ENCODE measurements around the gene DIDO1.

Gene DIDO1

DNA sequence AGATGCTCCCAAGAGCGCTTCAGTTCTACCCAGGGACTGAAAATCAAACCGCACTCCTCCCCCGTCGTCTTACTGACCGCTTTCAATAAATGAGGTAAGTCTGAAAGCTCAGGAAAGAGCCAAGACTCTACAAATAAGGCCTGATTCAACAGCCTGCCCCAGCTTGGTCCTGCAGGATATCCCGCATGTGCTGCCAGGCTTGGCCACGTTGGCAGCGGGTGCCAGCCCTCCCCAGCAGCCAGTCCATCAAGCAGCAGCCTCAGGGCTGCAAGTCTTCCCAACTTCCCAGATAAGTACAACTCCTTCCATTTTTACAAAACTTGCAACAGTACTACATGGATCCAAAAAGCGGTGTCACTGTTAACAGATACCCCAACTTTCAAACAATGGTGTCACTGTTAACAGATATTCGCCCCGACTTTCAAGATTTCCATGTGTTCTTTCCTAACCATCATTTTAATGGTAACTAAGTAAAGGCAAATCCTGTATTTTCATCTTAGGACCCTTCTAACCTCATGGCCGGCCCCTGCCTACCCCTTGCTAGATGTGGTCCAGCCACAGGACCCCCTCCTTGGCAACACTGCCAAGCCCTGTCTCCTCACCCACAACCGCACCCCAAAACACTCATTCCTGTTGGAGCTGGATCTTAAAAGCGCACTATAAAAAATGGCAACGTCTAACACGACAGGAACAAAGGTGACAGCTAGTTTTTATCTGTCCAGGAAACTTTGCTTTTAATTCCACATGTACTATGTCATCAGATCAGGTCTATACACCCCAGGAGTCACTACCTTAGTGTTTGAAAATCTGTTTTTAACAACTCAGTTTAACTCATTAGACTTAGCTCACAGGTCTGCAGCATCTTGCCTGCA is 28.0 kb downstream of the DIDO1 start:
- TF ChIP-seq CTCF (IDR thresholded peaks at IDR 0.05; ENCODE audit: low read length) (no peak), EZH2 (optimal IDR thresholded peaks at IDR 0.05; ENCODE audit: low read depth, low read length) (no peak), EZH2phosphoT487 (IDR thresholded peaks at IDR 0.05; ENCODE audit: low read length) (no peak)
- Histone ChIP-seq H2AFZ (ENCODE audit: low read length) (no peak overlapping the region), H3K9me2 (replicated peaks; ENCODE audit: insufficient read depth, low read length) (no peaks in the 10 kb centered on the region), H3K4me3 (ENCODE audit: low read length) (no peak overlapping the region), H3K9me3 (replicated peaks; ENCODE audit: insufficient read depth, low read length) (no peaks in the 10 kb centered on the region), H3K27me3 (replicated peaks; ENCODE audit: insufficient read depth, low read length) (no peaks in the 10 kb centered on the region), H3F3A (ENCODE audit: insufficient read depth, low read length) (peaks cover 17% of the 10 kb centered on the region; the same call in 1 of the 2 replicates), H3K9ac (ENCODE audit: low read length) (no peak overlapping the region), H3K4me2 (ENCODE audit: low read depth, low read length) (no peak overlapping the region), H4K20me1 (ENCODE audit: insufficient read depth, low read length) (no peaks in the 10 kb centered on the region), H3K79me2 (ENCODE audit: low read length) (no peaks in the 10 kb centered on the region), H3K27ac (ENCODE audit: low read length) (peak overlapping the region; percentile 54; the same call in 1 of the 2 replicates), H3K4me1 (ENCODE audit: low read length) (peaks cover 10% of the 10 kb centered on the region), H3K36me3 (replicated peaks; ENCODE audit: insufficient read depth, low read length) (peaks cover 12% of the 10 kb centered on the region)
- DNase-seq = no peak

- no peaks in the 10 kb centered on the region for H3K9me3 ChIP-seq (replicated peaks; ENCODE audit: insufficient read depth, low read length)
- H3K27me3 ChIP-seq (replicated peaks; ENCODE audit: insufficient read depth, low read length) = no peaks in the 10 kb centered on the region
- no peaks in the 10 kb centered on the region for H3K79me2 ChIP-seq (ENCODE audit: low read length)
- H4K20me1 ChIP-seq (ENCODE audit: insufficient read depth, low read length) = no peaks in the 10 kb centered on the region
- H3K4me1 ChIP-seq (ENCODE audit: low read length) = peaks cover 10% of the 10 kb centered on the region
- peaks cover 11% of the 10 kb centered on the region for H3K36me3 ChIP-seq (replicated peaks; ENCODE audit: insufficient read depth, low read length)
- no peak overlapping the region for H3K9ac ChIP-seq (ENCODE audit: low read length)
- H2AFZ ChIP-seq (ENCODE audit: low read length) = no peak overlapping the region
- TF ChIP-seq EZH2phosphoT487 (IDR thresholded peaks at IDR 0.05; ENCODE audit: low read length) = no peak
- no peak for TF ChIP-seq CTCF (IDR thresholded peaks at IDR 0.05; ENCODE audit: low read length)
- no peak for TF ChIP-seq EZH2 (optimal IDR thresholded peaks at IDR 0.05; ENCODE audit: low read depth, low read length)
- peaks cover 17% of the 10 kb centered on the region; the same call in 1 of the 2 replicates for H3F3A ChIP-seq (ENCODE audit: insufficient read depth, low read length)
- H3K4me3 ChIP-seq (ENCODE audit: low read length) = no peak overlapping the region
- H3K27ac ChIP-seq (ENCODE audit: low read length) = no peak overlapping the region
- no peak for DNase-seq
- H3K4me2 ChIP-seq (ENCODE audit: low read depth, low read length) = no peak overlapping the region
- H3K9me2 ChIP-seq (replicated peaks; ENCODE audit: insufficient read depth, low read length) = no peaks in the 10 kb centered on the region
Observed at GRCh38 chr20:62897666-62898065, 28.6 kb downstream of the DIDO1 start.

DNA sequence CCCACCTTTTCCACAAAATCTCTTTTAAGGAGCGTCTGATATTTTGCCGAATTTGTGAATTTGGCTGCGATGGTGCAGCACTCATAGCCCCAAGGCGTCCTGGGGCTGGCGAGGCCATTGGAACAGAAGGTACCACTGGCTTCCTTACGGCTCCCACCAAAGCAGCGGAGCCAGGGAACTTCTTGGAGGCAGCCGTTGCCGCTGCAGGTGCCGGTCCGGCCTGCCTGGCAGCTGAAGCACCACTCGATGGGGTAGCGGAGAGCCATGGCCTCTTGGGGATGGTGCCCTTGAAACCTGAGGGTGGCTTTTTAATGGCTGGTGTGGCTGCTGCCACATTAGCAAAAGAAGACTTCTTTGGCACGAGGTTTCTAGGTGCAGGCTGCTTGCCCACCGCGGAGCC is 29.8 kb downstream of the DIDO1 start:
- H2AFZ ChIP-seq (ENCODE audit: low read length) = no peak overlapping the region
- no peaks in the 10 kb centered on the region for H3K79me2 ChIP-seq (ENCODE audit: low read length)
- H3K4me2 ChIP-seq (ENCODE audit: low read depth, low read length) = no peak overlapping the region
- no peaks in the 10 kb centered on the region for H4K20me1 ChIP-seq (ENCODE audit: insufficient read depth, low read length)
- no peaks in the 10 kb centered on the region for H3K27me3 ChIP-seq (replicated peaks; ENCODE audit: insufficient read depth, low read length)
- H3K36me3 ChIP-seq (replicated peaks; ENCODE audit: insufficient read depth, low read length) = peaks cover 12% of the 10 kb centered on the region
- peaks cover 11% of the 10 kb centered on the region; the same call in 1 of the 2 replicates for H3F3A ChIP-seq (ENCODE audit: insufficient read depth, low read length)
- H3K4me1 ChIP-seq (ENCODE audit: low read length) = peaks cover 10% of the 10 kb centered on the region
- no peak overlapping the region for H3K4me3 ChIP-seq (ENCODE audit: low read length)
- no peak for TF ChIP-seq CTCF (IDR thresholded peaks at IDR 0.05; ENCODE audit: low read length)
- no peak for TF ChIP-seq EZH2 (optimal IDR thresholded peaks at IDR 0.05; ENCODE audit: low read depth, low read length)
- TF ChIP-seq EZH2phosphoT487 (IDR thresholded peaks at IDR 0.05; ENCODE audit: low read length) = no peak
- DNase-seq = no peak
- no peaks in the 10 kb centered on the region for H3K9me2 ChIP-seq (replicated peaks; ENCODE audit: insufficient read depth, low read length)
- no peak overlapping the region for H3K27ac ChIP-seq (ENCODE audit: low read length)
- no peaks in the 10 kb centered on the region for H3K9me3 ChIP-seq (replicated peaks; ENCODE audit: insufficient read depth, low read length)
- H3K9ac ChIP-seq (ENCODE audit: low read length) = no peak overlapping the region
